DOHH2 (cell line): Measurements from ENCODE around the gene GGT6.

ENCODE experiments used
- H3F3A ChIP-seq: fragments of 200-600 bp; sonication (generic), shearing (Covaris generic); 2 replicates; pipeline ENCODE4 v1.6.0; 2016; ENCODE audit warnings: antibody characterized with exemption, mild to moderate bottlenecking; ENCODE audit not compliant: control insufficient read depth, insufficient read depth
- H3K27ac ChIP-seq: fragments of 200-600 bp; sonication (generic); 2 replicates; pipeline ENCODE4 v1.5.1; 2014; ENCODE audit warnings: low read depth, mild to moderate bottlenecking, low read length, moderate library complexity
- H3K27me3 ChIP-seq: fragments of 200-600 bp; sonication (generic); 2 replicates; pipeline ENCODE4 v1.6.1; 2014; ENCODE audit warnings: mild to moderate bottlenecking, low read length, mixed read lengths; ENCODE audit not compliant: control insufficient read depth
- H3K36me3 ChIP-seq: fragments of 200-600 bp; sonication (generic); 2 replicates; pipeline ENCODE4 v1.6.1; 2014; ENCODE audit warnings: mild to moderate bottlenecking, low read length, moderate library complexity, mixed read lengths; ENCODE audit not compliant: control insufficient read depth
- H3K4me1 ChIP-seq: fragments of 200-600 bp; sonication (generic); 2 replicates; pipeline ENCODE4 v1.6.1; 2014; ENCODE audit warnings: mild to moderate bottlenecking, low read length, mixed read lengths; ENCODE audit not compliant: control insufficient read depth
- H3K4me2 ChIP-seq: fragments of 200-600 bp; sonication (generic); 2 replicates; pipeline ENCODE4 v1.6.0; 2014; ENCODE audit warnings: mild to moderate bottlenecking, low read length, moderate library complexity
- H3K4me3 ChIP-seq: fragments of 200-600 bp; sonication (generic); 2 replicates; pipeline ENCODE4 v1.5.1; 2014; ENCODE audit warnings: mild to moderate bottlenecking, low read length, mixed read lengths
- H3K79me2 ChIP-seq: fragments of 200-600 bp; sonication (generic); 2 replicates; pipeline ENCODE4 v1.6.1; 2014; ENCODE audit warnings: mild to moderate bottlenecking, low read length, mixed read lengths; ENCODE audit not compliant: control insufficient read depth
- H3K9me2 ChIP-seq: fragments of 200-600 bp; sonication (generic); replicated peaks from 2 replicates; pipeline ENCODE4 v1.6.1; 2014; ENCODE audit warnings: mild to moderate bottlenecking, low read length, mixed read lengths; ENCODE audit not compliant: control insufficient read depth
- H3K9me3 ChIP-seq: fragments of 200-600 bp; sonication (generic); 2 replicates; pipeline ENCODE4 v1.6.1; 2014; ENCODE audit warnings: antibody characterized with exemption, low read length, mixed read lengths; ENCODE audit not compliant: control insufficient read depth, insufficient read depth
- H4K20me1 ChIP-seq: fragments of 200-600 bp; sonication (generic); 2 replicates; pipeline ENCODE4 v1.6.0; 2014; ENCODE audit warnings: low read depth, mild to moderate bottlenecking, antibody characterized with exemption, low read length, moderate library complexity; ENCODE audit not compliant: control insufficient read depth, insufficient read depth
- EZH2phosphoT487 ChIP-seq: fragments of 200-600 bp; sonication (generic); IDR thresholded peaks from 2 replicates; pipeline ENCODE4 v1.6.1; 2017; ENCODE audit warnings: borderline replicate concordance, mild to moderate bottlenecking, antibody characterized with exemption, low read length, moderate library complexity, mixed read lengths
- TF ChIP-seq, protein P1 (sequence below): fragments of 200-600 bp; sonication (generic); IDR thresholded peaks from one replicate; pipeline ENCODE4 v1.5.1; 2014; ENCODE audit warnings: antibody characterized with exemption, mild to moderate bottlenecking, low read depth, low read length; ENCODE audit not compliant: poor library complexity, severe bottlenecking

Gene GGT6

DNA sequence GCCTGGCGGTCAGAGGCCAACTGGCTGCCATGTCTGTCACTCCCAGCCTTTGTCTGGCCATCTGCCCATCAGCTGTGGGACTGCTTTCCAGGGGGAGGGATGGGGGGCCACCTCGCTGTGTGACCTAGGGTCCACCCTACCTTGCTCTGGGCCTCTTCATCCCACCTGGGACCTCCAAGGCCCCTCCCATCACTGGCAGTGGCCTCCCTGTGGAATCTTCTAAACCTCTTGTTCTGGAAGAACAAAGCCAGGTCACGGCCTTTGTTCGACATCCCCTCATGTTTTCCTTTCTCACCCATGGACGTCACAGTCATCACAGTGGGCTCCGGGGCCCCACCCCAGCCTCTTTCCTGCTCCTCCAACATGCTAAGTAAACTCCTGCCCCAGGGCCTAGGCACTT lies 37.7 kb downstream of the GGT6 start:
- H3K9me3 ChIP-seq: no peaks in the 10 kb centered on the region
- H3K9me2 ChIP-seq: no peaks in the 10 kb centered on the region
- peak overlapping the region; percentile 51; the same call in 1 of the 2 replicates for H3K4me3 ChIP-seq
- peaks cover 12% of the 10 kb centered on the region for H3K27me3 ChIP-seq
- no peaks in the 10 kb centered on the region for H3K36me3 ChIP-seq
- H4K20me1 ChIP-seq: no peaks in the 10 kb centered on the region
- TF ChIP-seq EZH2phosphoT487: no peak
- TF ChIP-seq, protein P1, sequence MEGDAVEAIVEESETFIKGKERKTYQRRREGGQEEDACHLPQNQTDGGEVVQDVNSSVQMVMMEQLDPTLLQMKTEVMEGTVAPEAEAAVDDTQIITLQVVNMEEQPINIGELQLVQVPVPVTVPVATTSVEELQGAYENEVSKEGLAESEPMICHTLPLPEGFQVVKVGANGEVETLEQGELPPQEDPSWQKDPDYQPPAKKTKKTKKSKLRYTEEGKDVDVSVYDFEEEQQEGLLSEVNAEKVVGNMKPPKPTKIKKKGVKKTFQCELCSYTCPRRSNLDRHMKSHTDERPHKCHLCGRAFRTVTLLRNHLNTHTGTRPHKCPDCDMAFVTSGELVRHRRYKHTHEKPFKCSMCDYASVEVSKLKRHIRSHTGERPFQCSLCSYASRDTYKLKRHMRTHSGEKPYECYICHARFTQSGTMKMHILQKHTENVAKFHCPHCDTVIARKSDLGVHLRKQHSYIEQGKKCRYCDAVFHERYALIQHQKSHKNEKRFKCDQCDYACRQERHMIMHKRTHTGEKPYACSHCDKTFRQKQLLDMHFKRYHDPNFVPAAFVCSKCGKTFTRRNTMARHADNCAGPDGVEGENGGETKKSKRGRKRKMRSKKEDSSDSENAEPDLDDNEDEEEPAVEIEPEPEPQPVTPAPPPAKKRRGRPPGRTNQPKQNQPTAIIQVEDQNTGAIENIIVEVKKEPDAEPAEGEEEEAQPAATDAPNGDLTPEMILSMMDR: no peak
- peak overlapping the region; percentile 70 for H3K4me2 ChIP-seq
- no peaks in the 10 kb centered on the region for H3K79me2 ChIP-seq
- no peaks in the 10 kb centered on the region for H3F3A ChIP-seq
- peaks cover 40% of the 10 kb centered on the region for H3K4me1 ChIP-seq
- 0 out of 2 replicates have a peak overlapping the region, but pooled peaks have one; percentile 34 for H3K27ac ChIP-seq

DNA sequence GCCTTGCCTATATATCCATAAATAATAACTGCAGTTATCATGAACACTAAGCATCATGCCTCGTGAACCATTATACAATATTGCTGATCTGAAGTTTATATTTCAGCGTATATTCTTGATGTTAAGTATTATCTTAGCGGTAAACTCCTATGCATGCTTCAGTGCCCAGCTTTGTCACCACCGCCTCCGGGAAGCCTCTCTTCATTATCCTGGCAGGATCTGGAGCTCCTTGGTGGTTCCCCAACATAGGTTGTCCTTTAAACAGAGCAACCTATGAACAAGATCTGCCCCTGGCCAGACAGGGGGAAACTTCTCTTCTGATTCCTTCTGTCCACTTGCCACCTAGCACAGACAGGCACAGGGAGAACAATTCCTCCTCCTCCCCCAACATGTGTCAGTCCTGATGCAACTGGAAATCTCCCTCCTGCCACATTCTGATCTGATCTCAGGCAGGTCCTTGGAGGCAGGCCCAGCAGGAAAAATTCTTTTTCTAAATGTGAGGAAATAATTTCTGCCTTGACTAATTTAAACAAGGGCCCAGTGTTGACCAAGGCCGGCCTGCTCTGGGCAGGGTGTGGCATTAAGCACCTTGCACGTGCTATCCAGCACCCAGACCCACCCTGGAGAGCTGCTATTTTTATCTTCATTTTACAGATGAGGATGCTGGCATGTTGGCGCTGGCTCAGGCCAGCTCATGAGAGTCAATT lies 39.3 kb downstream of the GGT6 start:
- H3K4me3 ChIP-seq: no peak overlapping the region
- no peaks in the 10 kb centered on the region for H3K27me3 ChIP-seq
- TF ChIP-seq, protein P1: no peak
- no peak for TF ChIP-seq EZH2phosphoT487
- H3K4me1 ChIP-seq: peaks cover 40% of the 10 kb centered on the region
- no peaks in the 10 kb centered on the region for H3K9me3 ChIP-seq
- no peaks in the 10 kb centered on the region for H3F3A ChIP-seq
- no peaks in the 10 kb centered on the region for H4K20me1 ChIP-seq
- H3K9me2 ChIP-seq: no peaks in the 10 kb centered on the region
- H3K27ac ChIP-seq: no peak overlapping the region
- no peaks in the 10 kb centered on the region for H3K36me3 ChIP-seq
- no peak overlapping the region for H3K4me2 ChIP-seq
- no peaks in the 10 kb centered on the region for H3K79me2 ChIP-seq

DNA sequence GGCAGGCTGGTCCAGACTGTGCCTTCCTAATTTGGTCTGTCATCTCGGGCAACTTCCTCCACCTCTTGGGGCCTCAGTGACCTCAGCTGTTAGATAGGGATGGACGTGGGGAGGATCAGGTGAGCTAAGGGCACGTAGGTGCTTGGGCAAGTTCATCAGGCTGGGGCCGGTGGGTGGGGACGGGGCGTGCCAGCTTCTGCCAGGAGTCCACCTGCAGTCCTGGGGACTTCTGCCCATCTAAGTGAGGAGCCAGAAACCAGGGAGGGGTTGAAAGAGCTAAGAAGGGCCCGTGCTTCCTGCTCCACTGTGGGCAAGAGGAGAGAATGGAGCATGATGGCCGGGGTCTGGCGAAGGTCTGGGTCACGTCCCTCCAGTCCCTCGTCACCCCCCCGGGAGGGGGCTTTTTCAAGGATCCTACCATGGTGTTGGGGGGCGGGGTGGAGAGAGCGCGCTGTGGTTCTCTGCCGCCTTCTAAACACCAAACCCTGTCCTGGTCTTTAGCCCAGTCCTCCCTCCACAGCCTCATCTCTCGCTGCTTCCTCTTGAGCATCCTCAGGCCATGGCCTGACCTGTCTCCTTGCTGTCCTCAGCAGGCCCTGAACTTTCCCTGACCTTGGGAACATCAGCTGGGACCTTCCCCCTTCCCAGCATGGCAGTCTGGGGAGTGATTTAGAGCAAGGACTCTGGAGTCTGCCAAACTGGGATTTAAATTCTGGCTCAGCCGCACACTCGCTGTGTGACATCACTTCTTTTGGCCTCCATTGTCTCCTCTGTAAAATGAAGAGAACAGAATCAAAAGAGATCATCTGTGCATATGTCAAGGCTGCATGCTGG lies 40.1 kb downstream of the GGT6 start:
- Histone ChIP-seq H3K27me3 (no peaks in the 10 kb centered on the region), H3F3A (no peaks in the 10 kb centered on the region), H4K20me1 (no peaks in the 10 kb centered on the region), H3K4me3 (no peak overlapping the region), H3K36me3 (no peaks in the 10 kb centered on the region), H3K79me2 (no peaks in the 10 kb centered on the region), H3K9me2 (no peaks in the 10 kb centered on the region), H3K4me2 (no peak overlapping the region), H3K9me3 (no peaks in the 10 kb centered on the region), H3K27ac (no peak overlapping the region), H3K4me1 (peaks cover 40% of the 10 kb centered on the region)
- TF ChIP-seq, protein P1: no peak
- no peak for TF ChIP-seq EZH2phosphoT487
